GM21619 (cell line): ENCODE results near the gene METTL6.
"Not testable (repeated sequence)": the region's sequence is repeated elsewhere in the genome, so short reads cannot be mapped to it uniquely, and the experiment has no call there.

Experiments used
- ATAC-seq: cut with Tn5 transposase; IDR thresholded peaks from one replicate; pipeline ENCODE4 v1.9.1; 2021; ENCODE audit not compliant: unreplicated experiment

The METTL6 gene

GRCh38 chr3:15375461-15376000 is 51.8 kb downstream of the METTL6 start:
- no peak for ATAC-seq

GRCh38 chr3:15372918-15373317 is 54.4 kb downstream of the METTL6 start:
- no peak for ATAC-seq

- ATAC-seq, result no peak
Observed at GRCh38 chr3:15368561-15369135, 58.7 kb downstream of the METTL6 start.

- no peak for ATAC-seq
Observed at GRCh38 chr3:15367059-15367458, 60.3 kb downstream of the METTL6 start.

- ATAC-seq, result not testable (repeated sequence)
Observed at GRCh38 chr3:15364078-15364477, 63.3 kb downstream of the METTL6 start.

- ATAC-seq, result peak; percentile 77
Observed at GRCh38 chr3:15361494-15362214, 65.7 kb downstream of the METTL6 start.

GRCh38 chr3:15360788-15361493 is 66.4 kb downstream of the METTL6 start:
- no peak for ATAC-seq
